ENCODE data around the gene GIGYF2. TPM values are rescaled to one million over a fixed set of nuclear protein-coding genes. Genes with fewer than 3 reads are reported as not detected.

GIGYF2 gene
- total RNA-seq, 1 experiment from 2014 or later, result 68.3 TPM

DNA sequence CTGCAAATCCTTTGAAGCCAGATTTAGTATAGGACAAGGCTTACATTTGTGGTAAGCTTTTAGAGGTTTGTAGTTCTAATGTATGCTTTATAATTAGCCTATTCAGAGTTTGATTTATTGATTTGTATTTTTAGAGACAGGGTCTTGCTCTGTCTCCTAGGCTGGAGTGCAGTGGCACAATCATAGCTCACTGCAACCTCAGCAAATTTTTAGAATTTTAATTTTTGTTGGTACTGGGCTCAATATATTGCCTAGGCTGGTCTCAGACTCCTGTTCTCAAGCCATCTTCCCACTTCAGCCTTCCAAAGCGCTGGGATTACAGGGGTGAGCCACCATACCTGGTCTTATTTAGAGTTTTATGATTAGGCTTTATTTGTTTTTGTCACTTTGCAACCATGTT is 74.7 kb downstream of the GIGYF2 start:
- TF ChIP-seq, protein P1, sequence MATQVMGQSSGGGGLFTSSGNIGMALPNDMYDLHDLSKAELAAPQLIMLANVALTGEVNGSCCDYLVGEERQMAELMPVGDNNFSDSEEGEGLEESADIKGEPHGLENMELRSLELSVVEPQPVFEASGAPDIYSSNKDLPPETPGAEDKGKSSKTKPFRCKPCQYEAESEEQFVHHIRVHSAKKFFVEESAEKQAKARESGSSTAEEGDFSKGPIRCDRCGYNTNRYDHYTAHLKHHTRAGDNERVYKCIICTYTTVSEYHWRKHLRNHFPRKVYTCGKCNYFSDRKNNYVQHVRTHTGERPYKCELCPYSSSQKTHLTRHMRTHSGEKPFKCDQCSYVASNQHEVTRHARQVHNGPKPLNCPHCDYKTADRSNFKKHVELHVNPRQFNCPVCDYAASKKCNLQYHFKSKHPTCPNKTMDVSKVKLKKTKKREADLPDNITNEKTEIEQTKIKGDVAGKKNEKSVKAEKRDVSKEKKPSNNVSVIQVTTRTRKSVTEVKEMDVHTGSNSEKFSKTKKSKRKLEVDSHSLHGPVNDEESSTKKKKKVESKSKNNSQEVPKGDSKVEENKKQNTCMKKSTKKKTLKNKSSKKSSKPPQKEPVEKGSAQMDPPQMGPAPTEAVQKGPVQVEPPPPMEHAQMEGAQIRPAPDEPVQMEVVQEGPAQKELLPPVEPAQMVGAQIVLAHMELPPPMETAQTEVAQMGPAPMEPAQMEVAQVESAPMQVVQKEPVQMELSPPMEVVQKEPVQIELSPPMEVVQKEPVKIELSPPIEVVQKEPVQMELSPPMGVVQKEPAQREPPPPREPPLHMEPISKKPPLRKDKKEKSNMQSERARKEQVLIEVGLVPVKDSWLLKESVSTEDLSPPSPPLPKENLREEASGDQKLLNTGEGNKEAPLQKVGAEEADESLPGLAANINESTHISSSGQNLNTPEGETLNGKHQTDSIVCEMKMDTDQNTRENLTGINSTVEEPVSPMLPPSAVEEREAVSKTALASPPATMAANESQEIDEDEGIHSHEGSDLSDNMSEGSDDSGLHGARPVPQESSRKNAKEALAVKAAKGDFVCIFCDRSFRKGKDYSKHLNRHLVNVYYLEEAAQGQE (IDR thresholded peaks at IDR 0.05; ENCODE audit: insufficient read depth in 1 of 2, low read depth in 2 of 2, low read length in 1 of 2), result no peak
- no peak for TF ChIP-seq CTCF (IDR thresholded peaks at IDR 0.05)
- no peak overlapping the region for H3K4me3 ChIP-seq (ENCODE audit: low read depth in 2 of 2, low read length in 2 of 2)
- peaks cover 4% of the 10 kb centered on the region; the same call in 1 of the 2 replicates for H3K4me1 ChIP-seq (ENCODE audit: control insufficient read depth, insufficient read depth, low read length)
- H3K27me3 ChIP-seq (ENCODE audit: control insufficient read depth, insufficient read depth, low read length), result no peaks in the 10 kb centered on the region
- intact Hi-C loops (cut with micrococcal nuclease; ENCODE audit: unreplicated experiment) (no loop called here), in situ Hi-C loops (cut with HindIII; ENCODE audit: low pct_unique_long_range_greater_than_20kb, low sequenced_read_pairs) (no loop called here)
- ChIA-PET POLR2A (interaction anchor here (0.5 kb wide), 1 partner anchor 56 kb away, joined by 6 read pairs; no protein-coding TSS in a partner anchor), CTCF (no interaction called here)
- no TSS peak for BruUV-seq (replicated peaks)
- peaks cover 14% of the 10 kb centered on the region for H3K36me3 ChIP-seq (ENCODE audit: control insufficient read depth, insufficient read depth, low read length)
- DNase-seq (ENCODE audit: low read depth, low spot score) (no peak), ATAC-seq (no peak)
- H3K9me3 ChIP-seq (ENCODE audit: control insufficient read depth, insufficient read depth, low read depth, low read length), result no peaks in the 10 kb centered on the region
- no peak overlapping the region for H3K27ac ChIP-seq (ENCODE audit: low read length)

DNA sequence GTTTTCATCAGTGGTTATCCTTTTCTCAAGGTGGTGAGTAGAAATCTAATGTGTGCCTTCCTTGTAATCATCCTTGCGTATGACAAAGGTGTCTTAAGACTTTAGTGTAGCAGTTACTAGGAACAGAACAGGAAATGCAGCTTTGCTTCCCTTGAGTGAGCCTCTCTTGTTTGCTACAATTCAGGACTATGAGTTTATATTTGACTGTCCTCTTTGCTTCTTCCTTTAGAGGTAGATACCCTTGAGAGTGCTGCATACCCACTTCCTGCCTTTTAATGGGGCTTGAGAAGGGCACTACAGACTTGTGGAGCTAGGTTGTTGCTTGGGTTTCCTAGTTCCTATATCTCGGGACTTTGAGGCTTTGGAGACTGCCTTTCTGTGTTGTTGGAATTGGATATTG is 75.4 kb downstream of the GIGYF2 start:
- in situ Hi-C loops (cut with HindIII; ENCODE audit: low pct_unique_long_range_greater_than_20kb, low sequenced_read_pairs) (no loop called here), intact Hi-C loops (cut with micrococcal nuclease; ENCODE audit: unreplicated experiment) (no loop called here)
- no peak overlapping the region for H3K4me3 ChIP-seq (ENCODE audit: low read depth in 2 of 2, low read length in 2 of 2)
- H3K27me3 ChIP-seq (ENCODE audit: control insufficient read depth, insufficient read depth, low read length), result no peaks in the 10 kb centered on the region
- no peak for TF ChIP-seq SIN3A (IDR thresholded peaks at IDR 0.05; ENCODE audit: borderline replicate concordance, insufficient read depth, low read depth, low read length)
- no peak for TF ChIP-seq TCF7L2 (IDR thresholded peaks at IDR 0.05; ENCODE audit: low read depth, low read length)
- no peak for TF ChIP-seq CTCF (IDR thresholded peaks at IDR 0.05)
- TF ChIP-seq POLR2AphosphoS5 (IDR thresholded peaks at IDR 0.05; ENCODE audit: low read depth, low read length), result no peak
- TF ChIP-seq, protein P1 (IDR thresholded peaks at IDR 0.05; ENCODE audit: insufficient read depth in 1 of 2, low read depth in 2 of 2, low read length in 1 of 2), result no peak
- ChIA-PET CTCF (no interaction called here), POLR2A (interaction anchor here (0.5 to 0.6 kb wide), 2 partner anchors 41 to 57 kb away, joined by 3 to 6 read pairs; no protein-coding TSS in a partner anchor)
- H3K27ac ChIP-seq (ENCODE audit: low read length), result peak overlapping the region; percentile 21; the same call in 1 of the 2 replicates
- peaks cover 13% of the 10 kb centered on the region for H3K36me3 ChIP-seq (ENCODE audit: control insufficient read depth, insufficient read depth, low read length)
- H3K4me1 ChIP-seq (ENCODE audit: control insufficient read depth, insufficient read depth, low read length), result peaks cover 7% of the 10 kb centered on the region; the same call in 1 of the 2 replicates
- DNase-seq (ENCODE audit: low read depth, low spot score) (no peak), ATAC-seq (no peak)
- no peaks in the 10 kb centered on the region for H3K9me3 ChIP-seq (ENCODE audit: control insufficient read depth, insufficient read depth, low read depth, low read length)
- no TSS peak for BruUV-seq (replicated peaks)
